GM21367 (cell line): ENCODE measurements around the gene HS6ST1.

Source experiments
- ATAC-seq: cut with Tn5 transposase; IDR thresholded peaks from one replicate; pipeline ENCODE4 v1.9.1; 2021; ENCODE audit not compliant: unreplicated experiment

The HS6ST1 gene

DNA sequence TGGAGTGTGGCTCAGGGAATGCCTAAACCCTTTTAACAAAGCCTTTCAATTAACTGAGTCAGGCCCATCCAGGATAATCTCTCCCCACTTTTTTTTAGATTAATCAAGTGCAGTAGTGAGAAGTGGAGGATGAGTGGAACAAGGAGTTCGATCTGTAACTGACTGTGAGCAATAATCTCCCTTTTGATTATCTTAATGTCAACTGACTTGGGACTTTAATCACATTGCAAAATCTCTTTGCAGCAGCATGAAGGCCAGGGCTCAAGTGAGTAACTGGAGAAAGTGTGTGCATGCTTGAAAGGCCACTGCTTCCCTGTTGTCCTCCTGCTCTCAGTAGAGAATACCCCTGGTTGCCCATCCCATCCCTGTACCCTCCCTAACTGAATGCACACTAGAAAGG, 32.1 kb upstream of the HS6ST1 start:
- ATAC-seq, result no peak

DNA sequence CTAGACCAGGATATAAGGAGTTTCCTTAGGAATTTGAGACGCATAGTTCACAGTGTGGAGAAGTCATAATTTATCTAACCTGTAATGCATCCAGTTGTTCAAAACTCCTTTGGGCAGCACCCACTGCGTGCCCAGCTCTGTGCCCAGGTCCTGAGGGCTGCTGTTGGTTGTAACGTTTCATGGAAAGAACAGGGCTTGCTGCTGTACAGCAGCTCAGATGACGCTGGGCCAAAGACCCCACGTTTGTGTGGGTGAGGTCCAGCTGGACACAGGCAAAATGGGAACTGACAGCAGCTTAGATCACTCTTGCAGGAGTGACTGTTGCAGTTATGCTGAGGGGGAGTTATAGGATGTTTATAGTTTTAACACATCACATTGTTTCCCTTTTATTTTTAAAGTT, 30.0 kb upstream of the HS6ST1 start:
- no peak for ATAC-seq

DNA sequence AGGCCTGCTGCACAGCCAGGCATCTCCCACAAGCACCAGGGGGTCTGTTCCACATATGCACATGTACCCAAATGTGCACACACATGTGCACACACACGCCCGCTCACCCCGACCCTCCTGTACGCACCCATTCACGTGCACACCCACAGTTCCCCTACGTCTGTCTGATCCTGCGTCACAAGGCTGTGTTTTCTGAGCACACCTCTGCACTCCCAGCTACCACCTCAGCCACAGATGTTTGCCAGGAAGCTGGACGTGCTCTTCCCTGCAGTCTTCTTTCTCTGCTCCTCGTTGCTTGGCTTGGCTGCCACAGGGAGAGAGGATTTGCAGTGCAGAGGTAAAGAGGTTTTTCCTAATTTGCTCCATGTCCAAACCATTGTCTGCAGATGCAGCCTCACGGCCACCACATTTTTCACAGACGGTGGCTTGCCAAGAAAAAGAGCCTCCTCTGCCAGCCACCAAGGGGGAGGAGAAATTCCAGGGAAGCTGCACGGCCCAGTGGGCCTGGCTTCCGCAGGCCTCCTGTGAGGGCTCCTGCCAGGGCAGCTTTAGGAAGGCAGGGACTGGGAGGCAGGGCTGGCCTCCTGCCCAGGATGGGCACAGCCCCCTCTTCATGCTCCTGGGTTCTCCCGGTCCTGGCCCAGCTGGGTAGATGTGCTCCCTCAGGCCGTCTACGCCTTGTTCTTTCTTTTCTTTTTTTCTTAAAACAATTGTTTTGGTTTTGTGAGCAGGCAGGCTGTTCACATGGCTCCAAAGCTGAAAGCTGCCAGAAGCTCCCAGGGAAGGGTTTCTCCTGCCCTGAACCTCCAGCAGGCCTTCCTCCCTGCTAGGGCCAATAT, 29.3 kb upstream of the HS6ST1 start:
- ATAC-seq, result no peak

DNA sequence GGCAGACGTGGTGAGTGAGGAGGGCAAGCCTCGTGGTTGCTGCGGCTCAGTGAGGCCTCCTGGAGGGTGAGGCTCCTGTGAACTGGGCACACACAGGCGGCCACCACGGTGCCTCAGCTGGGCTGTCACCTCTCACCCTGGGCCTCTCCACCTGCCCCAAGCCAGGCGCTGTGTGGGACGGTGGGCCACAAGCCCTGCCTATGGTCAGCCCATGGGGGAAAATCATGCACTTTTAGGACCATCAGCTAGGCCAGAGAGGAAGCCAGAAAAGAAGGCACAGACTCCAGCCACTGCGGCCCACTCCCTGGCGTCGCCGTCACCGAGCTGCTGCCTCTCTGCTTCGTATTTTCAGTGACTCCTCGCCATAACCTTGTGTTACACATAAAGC, 28.5 kb upstream of the HS6ST1 start:
- no peak for ATAC-seq

DNA sequence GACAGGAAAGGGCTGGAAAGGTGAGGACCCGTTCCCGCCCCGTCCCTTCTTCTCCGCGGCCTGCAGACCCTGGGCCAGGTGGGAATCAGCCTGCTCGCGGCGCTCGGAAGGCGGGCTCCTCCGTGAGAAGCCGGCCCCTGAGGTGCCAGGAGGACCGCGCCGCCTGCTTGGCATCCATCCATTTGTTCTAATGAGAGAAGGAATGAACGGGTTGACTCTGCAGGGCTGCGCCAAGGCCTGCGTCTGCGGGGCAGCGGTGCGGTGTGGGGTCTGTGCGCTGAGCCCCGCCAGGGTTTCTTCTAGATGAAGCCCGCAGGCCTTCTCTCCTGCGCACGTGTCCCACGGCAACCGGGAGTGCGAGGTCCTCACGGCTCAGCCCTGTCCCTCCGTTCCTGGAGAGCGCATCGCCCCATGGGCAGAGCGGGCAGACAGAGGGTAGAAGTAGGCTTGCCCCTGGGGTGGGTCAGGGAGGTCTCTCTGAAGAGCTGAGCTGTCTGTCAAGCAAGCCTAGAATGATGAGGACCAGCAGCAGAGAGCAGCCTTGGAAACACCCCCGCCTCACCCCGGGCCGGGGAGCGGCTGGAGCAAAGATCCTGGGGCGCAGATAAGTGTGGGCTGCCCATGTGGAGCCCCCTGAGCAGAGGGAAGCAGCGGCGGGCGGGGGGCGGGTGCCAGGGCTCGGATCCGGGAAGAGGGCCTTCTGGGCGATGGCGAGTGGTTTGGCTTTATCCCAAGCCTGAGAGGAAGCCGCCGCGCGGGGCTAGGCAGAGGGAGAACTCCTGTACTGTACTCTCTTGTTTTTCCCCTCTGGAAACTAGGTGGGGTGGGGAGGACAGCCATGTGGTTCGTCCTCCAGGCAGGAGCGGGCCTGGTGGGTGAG, 27.9 kb upstream of the HS6ST1 start:
- no peak for ATAC-seq

DNA sequence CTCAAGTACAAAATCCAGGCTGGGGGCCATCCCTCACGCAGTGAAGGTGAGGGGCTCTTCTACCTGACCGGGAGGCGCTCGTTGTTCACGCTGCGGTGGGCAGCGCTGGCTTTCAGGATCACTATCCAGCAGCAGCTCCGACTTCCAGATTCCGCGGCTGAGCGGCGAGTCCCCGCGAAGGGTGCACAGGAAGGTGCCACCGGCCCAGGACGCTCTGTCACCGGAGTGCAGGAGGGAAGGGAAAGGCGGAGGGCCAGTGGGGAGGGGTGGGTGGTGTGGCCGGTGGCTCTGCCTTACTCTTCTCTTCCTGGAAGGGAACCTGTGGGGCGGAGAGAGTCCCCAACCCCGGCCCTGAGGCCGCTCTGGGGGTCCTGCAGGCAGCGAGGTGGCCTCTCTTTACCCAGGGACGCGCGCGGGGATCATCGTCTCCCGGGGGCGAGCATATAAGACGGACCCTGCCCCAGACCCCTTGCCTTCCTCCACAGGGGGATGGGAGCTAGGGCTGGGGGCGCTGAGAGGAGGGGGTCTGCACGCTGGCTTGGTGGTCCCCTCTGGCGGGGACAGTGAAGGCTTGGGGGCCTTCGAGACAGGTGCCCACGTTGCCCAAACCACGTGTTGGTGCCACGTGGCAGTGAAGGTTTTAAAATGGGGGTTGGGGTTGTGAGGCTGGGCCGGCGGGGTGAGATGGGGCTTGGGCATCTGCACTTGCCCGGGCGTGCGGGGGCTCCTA, 26.9 kb upstream of the HS6ST1 start:
- no peak for ATAC-seq

DNA sequence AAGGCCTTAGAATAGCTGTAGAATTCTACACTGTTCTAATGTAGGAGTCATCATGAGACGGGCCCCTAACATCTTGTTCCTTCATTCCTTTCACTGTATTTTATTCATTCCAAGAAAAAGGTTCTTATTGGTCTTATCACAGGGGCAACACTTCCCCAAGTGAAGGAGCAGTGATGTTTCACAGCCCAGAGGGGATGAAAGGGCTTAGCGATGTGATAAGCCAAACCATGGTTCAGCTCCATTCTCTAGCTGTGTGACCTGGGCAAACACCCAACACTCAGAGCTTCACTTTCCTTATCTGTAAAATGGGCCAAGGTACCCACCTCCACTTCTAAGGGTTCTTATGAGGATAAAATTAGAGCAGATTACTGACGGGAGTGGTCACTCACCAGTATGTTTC, 25.4 kb upstream of the HS6ST1 start:
- ATAC-seq, result no peak

DNA sequence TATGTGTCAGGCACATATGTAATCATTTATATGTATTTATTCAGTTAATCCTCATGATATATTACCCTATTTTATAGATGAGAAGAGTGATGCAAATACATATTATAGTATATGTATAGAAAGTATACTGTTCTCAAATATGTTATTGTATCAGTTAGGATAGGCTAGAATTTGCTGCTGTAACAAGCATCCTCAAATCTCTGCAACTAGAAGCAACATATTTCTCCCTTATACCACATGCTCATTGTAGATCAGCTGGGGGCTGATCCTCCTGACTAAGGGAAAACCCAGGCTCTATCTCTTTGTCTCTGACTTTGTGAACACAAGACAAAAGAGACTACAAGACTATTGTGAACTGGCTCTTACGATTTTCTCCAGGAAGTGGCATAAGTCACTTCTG, 24.8 kb upstream of the HS6ST1 start:
- no peak for ATAC-seq

DNA sequence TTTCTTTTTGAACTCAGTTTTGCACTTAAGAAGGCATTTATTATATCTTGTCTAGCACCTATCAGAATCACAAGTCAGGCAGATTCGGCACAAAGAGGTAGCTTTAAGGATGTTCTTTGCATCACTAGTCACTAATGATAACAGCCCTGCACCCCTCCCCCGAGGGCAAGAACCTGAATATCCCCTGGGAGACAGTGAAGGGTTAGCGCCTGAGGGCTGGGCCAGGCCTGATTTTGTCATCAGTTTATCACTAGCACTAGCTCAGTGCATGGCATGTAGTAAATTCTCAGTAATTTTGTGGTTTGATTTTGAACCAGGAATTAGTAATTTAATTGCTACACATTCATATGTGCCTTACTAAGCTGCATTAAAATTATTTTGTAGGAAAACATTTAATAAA, 23.9 kb upstream of the HS6ST1 start:
- no peak for ATAC-seq

DNA sequence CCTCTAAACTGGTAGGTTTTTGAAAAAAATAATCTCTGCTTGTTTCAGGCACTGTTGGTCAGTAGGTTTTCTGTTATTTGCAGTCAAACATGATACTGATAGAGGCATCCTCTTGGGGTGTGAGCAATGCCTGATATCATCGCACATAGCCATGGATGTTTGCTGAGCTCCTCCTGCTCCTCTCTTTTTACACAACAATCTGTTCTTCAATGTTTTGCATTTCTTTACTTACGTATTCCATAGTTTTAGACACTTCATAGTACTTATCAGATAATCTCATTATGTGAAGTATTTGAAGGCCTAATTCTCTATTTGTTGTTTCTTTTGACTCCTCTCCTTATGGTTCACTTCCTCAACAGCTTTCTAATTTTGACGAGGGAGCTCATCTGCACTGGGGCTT, 23.0 kb upstream of the HS6ST1 start:
- no peak for ATAC-seq

DNA sequence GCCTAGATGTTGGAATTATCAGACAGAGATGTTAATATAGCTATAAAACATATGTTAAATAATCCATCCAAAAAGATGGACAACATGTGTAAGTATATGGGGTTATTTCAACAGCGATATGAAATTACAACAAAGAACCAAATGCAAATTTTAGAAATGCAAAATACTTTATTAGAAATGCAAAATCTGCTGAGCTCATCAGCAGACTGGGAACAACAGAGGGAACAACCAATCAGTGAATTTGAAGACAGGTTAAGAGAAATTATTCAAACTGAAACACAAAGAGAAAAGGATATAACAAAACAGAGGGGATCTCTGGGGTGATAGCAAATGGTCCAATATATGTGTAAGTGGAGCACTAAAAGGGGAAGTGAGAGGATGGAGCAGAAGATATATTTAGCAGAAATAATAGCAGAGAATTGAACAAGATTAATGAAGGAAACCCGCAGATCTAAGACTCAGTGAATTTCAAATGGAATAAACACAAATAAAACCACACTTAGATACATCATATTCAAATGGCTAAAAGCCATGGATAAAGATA, 13.5 kb upstream of the HS6ST1 start:
- ATAC-seq, result no peak

DNA sequence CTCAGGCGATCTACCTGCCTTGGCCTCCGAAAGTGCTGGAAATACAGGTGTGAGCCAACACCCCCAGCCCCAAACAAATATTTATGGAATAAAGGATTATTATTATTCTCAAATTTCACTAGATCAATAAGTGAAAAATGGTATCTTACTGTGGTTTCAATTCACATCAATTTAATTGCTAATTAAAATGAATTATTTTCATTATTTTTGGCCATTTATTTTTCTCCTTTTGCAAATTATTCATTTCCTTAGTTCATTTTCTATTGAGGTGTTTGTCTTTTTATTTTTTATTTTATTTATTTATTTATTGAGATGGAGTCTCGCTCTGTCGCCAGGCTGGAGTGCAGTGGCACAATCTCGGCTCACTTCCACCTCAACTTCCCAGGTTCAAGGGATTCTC, 11.9 kb upstream of the HS6ST1 start:
- no peak for ATAC-seq

DNA sequence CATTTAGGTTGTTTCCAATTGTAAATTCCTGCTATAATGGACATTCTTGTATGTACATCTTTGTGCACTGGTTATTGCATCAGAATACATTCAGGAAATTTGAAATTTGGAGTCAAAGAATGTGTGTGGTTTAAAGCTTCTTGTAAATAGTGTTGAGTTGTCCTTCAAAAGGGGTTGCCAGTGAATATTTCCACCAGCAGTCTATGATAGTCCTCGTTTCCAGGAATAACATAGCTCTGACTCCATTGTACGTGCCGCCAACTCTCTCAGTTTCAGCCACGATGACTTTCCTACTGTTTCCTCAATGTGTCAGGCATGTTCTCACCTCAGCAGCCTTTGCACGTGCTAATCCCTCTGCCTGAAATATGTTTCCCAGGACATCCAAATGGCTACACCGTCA, 10.9 kb upstream of the HS6ST1 start:
- no peak for ATAC-seq

DNA sequence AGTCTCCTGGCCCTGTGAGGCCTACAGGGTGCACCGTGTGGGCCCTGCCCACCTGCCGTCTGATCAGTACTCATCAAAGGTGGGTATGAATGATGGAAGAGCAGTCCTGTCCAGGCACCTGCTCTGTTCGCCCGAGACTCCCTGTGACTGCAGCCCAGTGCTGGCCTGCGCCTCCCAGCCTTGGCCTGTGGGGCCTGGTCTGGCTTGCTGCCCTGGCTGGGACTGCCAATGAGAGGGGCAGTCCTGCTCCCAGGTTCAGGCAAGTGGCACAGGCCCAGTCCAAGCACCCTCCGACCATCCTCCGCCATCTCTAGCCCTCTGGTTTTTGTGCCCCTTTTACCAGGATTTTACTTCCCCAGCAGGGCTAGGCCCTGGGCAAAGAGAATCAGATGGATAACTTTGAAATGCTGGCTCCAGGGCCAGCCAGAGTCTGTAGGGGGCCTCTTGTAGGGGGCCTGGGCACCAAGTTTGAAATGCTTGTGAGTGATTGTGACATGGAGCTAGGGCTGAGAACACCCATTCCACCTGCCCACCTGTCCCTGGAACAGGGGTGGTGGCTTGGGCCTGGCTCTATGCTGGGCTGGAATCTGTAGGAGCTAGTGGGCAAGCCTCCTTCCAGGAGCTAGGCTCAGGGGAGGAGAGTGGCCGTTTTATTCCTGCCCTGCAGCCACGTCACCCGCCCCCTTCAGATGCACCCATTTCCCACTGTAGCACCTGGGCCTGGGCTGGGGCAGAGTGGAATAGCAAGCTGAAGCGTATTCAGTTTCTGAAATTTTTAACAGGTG, 8.7 kb upstream of the HS6ST1 start:
- no peak for ATAC-seq

DNA sequence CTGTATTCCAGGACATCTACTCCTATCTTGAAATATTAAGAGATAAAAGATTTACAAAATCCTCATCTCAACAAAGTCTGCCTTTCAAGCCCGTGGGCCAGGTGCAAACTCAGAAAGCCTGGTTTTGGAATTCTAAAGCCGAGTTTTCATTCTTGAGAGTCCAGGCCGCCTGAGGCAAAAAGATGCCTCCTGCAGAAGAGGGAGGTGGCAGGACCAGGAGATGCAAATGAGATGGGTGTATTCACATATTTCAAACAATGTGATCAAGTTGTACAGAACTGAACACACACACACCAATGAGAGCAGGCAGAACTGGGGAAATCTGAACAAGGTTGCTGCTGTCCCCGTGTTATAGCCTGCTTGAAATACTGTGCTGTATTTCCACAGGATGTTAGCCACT, 7.7 kb upstream of the HS6ST1 start:
- ATAC-seq, result no peak

DNA sequence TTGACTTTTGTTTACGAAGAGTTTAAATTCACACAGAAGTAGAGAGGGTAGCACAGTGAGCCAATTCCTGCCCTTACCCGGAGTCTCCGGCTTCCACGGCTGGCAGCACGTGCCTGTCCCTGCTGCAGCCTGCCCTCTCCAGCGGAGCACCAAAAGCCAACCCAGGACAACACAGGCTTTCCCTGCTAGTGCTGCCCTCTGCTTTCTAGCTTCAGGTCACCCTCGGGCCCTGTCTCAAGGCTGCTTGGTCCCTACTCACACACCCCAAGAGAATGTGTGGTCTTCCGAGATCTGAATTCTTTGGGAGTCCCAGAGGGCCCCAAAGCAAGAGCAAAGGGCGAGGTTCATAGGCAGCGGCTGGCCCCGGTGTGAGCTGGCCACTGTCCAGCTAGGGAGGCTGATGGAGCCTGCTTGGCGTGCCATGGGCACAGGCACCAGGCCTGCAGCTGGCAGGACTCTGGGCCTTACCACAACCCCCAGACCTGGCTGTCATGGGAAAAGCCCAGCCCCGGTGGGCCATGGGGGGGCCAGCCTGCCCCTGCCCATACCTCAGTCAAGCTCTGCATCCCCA, 7.0 kb upstream of the HS6ST1 start:
- no peak for ATAC-seq

DNA sequence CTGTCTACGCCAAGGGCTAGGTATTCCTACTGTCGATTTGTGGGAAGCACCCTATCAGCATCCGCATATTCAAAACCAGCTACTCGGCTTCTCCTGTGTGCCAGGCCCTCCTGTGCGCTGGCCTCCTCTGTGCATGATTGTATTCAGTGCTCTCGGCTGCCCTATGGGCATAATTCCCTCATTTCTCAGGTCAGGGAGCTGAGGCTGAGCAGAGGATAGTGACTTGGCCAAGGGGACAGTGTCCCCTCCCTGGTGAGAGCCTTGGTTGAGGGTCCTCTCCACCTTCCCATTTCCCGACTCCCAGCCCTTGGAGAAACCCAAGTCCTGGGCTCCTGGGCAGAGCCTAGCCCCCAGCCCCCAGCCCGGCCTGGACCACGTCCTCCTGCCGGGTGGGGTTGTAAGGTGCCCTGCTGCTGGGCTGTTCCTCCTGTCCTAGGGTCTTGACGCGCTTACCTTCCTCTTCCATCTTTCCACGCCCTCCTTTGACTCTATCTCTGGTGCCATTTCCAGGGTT, 6.3 kb upstream of the HS6ST1 start:
- no peak for ATAC-seq

DNA sequence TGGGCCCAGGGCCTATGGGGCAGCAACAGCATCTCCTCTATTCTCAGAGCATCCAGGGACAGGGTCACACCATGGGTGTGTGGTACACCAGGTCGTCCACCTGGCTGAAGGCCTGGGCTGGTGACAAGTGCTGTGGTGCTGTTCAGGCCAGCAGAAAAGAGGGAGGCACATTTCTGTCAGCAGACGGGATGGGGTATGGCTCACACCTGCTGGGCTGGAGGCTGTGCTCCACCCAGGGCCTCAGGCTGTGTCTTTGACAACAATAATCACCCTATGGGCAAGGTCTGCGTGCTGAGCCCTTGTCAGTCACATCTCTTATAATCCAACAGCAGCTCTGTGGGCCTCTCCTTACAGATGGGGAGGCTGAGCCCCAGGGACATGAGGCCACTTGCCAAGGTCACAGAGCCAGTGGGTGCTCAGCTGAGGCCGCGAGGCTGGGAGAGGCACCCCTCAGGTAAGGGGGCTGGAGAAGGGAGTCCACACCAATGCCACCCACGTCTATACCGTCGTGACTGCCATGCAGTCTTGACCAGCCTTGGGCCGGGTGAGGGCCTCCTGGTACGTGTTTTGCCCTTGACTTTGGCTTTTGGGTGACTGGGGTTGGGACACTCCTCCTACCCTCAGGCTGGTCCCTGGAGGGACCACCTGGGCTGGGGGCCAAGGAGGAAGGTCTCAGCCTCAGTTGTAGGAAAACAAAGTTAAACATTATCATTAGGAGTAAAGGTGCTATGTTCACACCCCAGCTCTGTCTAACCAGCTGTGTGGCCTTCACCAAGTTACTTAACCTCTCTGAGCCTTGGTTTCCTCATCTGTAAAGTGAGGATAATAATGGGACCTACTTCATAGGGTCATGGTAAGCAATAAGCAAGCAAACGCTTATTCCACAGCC, 5.6 kb upstream of the HS6ST1 start:
- no peak for ATAC-seq

DNA sequence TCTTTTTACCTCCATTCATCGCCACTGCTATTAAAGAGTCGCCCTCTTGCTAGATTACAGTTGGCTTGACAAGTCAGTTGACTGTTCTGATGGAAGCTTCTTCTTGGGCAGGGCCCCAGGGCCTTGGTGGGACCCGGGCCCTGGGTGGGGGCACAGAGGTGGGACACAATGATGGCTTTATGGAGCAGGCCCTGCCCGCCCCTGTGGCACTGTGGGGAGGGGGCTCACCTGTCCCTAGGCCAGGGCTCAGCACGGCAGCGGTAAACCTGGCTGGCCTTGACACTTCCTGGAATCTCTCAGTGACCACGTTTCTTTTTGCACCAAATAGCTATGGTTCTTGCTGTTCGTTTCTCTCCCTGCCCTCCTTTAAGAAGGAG, 4.9 kb upstream of the HS6ST1 start:
- ATAC-seq, result no peak
